SU-DHL-6 (cell line): Measurements from ENCODE around the gene SDF2L1.

Experiments
- H2AFZ ChIP-seq: fragments of 200-600 bp; sonication (generic); 2 replicates; pipeline ENCODE4 v1.6.1; 2014; ENCODE audit warnings: low read depth, mild to moderate bottlenecking, moderate library complexity, mixed read lengths, antibody characterized with exemption, low read length; ENCODE audit not compliant: severe bottlenecking
- H3F3A ChIP-seq: fragments of 200-600 bp; shearing (Covaris generic); 2 replicates; pipeline ENCODE4 v1.6.0; 2016; ENCODE audit warnings: antibody characterized with exemption, mild to moderate bottlenecking; ENCODE audit not compliant: insufficient read depth
- H3K27ac ChIP-seq: fragments of 200-600 bp; sonication (generic); 2 replicates; pipeline ENCODE4 v1.5.1; 2016; ENCODE audit warnings: low read depth, mild to moderate bottlenecking, low read length, moderate library complexity, mixed read lengths
- H3K27me3 ChIP-seq: fragments of 200-600 bp; sonication (generic), shearing (Covaris generic); 2 replicates; pipeline ENCODE4 v1.6.0; 2014; ENCODE audit warnings: mild to moderate bottlenecking, low read length
- H3K36me3 ChIP-seq: fragments of 200-600 bp; sonication (generic); 2 replicates; pipeline ENCODE4 v1.6.1; 2014; ENCODE audit warnings: mild to moderate bottlenecking, low read length, mixed read lengths
- H3K4me2 ChIP-seq: fragments of 300-600, 200-600 bp; shearing (Covaris generic), sonication (generic); 2 replicates; pipeline ENCODE4 v1.6.0; 2014; ENCODE audit warnings: low read length, low read depth, mild to moderate bottlenecking; ENCODE audit not compliant: poor library complexity, severe bottlenecking
- H3K4me3 ChIP-seq: fragments of 200-600 bp; sonication (generic); 2 replicates; pipeline ENCODE4 v1.5.1; 2014; ENCODE audit warnings: antibody characterized with exemption, low read length, mild to moderate bottlenecking, mixed read lengths; ENCODE audit not compliant: insufficient read depth, poor library complexity, severe bottlenecking
- H3K79me2 ChIP-seq: fragments of 200-600 bp; sonication (generic); 2 replicates; pipeline ENCODE4 v1.6.1; 2014; ENCODE audit warnings: mild to moderate bottlenecking, low read length, moderate library complexity; ENCODE audit not compliant: insufficient read depth
- H3K9ac ChIP-seq: fragments of 200-600 bp; sonication (generic); 2 replicates; pipeline ENCODE4 v1.7.0; 2014; ENCODE audit warnings: mild to moderate bottlenecking, low read length
- H3K9me2 ChIP-seq: fragments of 200-600 bp; sonication (generic); replicated peaks from 2 replicates; pipeline ENCODE4 v1.6.1; 2014; ENCODE audit warnings: low read length; ENCODE audit not compliant: insufficient read depth
- H3K9me3 ChIP-seq: fragments of 200-600 bp; sonication (generic); 2 replicates; pipeline ENCODE4 v1.6.1; 2014; ENCODE audit warnings: low read length, mixed read lengths; ENCODE audit not compliant: insufficient read depth
- H4K20me1 ChIP-seq: fragments of 200-600 bp; sonication (generic); 2 replicates; pipeline ENCODE4 v1.6.1; 2014; ENCODE audit warnings: low read depth, mild to moderate bottlenecking, antibody characterized with exemption, low read length, moderate library complexity, mixed read lengths
- EZH2phosphoT487 ChIP-seq: fragments of 200-600 bp; sonication (generic), shearing (Covaris generic); conservative IDR thresholded peaks from 2 replicates; pipeline ENCODE4 v1.6.1; 2018; ENCODE audit warnings: mild to moderate bottlenecking, antibody characterized with exemption, low read length, moderate library complexity, mixed read lengths
- TF ChIP-seq, protein P1 (sequence below): fragments of 200-600 bp; sonication (generic); IDR thresholded peaks from one replicate; pipeline ENCODE4 v1.5.1; 2017; ENCODE audit warnings: antibody characterized with exemption, mild to moderate bottlenecking, low read length, moderate library complexity; ENCODE audit not compliant: insufficient read depth, poor library complexity, severe bottlenecking

Gene SDF2L1

DNA sequence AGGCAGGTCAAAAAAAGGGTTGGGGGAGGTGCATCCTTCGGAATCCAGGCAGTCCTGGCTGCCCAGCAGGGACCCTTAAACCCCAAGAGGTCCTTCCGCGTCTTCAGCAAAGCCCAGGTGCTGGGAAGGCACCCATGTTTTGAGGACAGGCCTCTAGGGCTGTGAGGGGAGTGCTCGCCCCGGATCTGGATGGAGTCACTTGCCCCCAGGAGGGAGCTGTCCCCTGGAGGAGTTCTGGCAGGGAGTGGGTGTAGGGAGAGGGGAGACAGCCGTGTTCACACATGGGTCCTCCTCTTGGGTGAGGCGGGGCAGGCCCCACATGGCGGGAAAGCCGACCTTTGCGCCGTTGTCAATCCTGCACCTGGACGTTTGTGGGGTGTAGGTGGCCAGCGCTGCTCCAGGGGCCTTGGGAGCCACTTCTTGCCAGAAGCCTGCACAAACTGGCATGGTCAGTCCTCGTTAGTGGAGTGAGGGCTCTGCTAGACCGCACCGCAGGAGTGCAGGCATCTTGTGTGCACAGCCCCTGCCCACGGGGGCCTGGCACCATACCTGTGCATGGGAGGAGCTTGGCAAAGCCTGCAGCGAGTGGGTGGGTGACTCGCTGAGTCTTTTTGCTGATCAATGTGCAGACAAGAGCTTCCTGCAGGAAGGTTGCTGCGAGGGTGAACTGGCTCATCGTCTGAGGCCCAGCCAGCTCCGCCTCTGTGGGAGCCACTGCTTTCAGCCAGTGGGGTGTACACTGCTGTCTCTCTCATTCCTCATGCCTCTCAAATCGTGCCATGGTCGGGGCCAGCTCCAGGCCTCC lies 39.7 kb downstream of the SDF2L1 start:
- Histone ChIP-seq H3K4me2 (no peak overlapping the region), H3K27me3 (no peaks in the 10 kb centered on the region), H3F3A (no peaks in the 10 kb centered on the region), H3K4me3 (no peak overlapping the region), H3K9ac (no peak overlapping the region), H3K27ac (no peak overlapping the region), H3K9me3 (no peaks in the 10 kb centered on the region), H3K79me2 (no peaks in the 10 kb centered on the region), H2AFZ (no peak overlapping the region), H3K9me2 (no peaks in the 10 kb centered on the region), H4K20me1 (no peaks in the 10 kb centered on the region), H3K36me3 (no peaks in the 10 kb centered on the region)
- TF ChIP-seq, protein P1, sequence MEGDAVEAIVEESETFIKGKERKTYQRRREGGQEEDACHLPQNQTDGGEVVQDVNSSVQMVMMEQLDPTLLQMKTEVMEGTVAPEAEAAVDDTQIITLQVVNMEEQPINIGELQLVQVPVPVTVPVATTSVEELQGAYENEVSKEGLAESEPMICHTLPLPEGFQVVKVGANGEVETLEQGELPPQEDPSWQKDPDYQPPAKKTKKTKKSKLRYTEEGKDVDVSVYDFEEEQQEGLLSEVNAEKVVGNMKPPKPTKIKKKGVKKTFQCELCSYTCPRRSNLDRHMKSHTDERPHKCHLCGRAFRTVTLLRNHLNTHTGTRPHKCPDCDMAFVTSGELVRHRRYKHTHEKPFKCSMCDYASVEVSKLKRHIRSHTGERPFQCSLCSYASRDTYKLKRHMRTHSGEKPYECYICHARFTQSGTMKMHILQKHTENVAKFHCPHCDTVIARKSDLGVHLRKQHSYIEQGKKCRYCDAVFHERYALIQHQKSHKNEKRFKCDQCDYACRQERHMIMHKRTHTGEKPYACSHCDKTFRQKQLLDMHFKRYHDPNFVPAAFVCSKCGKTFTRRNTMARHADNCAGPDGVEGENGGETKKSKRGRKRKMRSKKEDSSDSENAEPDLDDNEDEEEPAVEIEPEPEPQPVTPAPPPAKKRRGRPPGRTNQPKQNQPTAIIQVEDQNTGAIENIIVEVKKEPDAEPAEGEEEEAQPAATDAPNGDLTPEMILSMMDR = no peak
- TF ChIP-seq EZH2phosphoT487 = no peak

DNA sequence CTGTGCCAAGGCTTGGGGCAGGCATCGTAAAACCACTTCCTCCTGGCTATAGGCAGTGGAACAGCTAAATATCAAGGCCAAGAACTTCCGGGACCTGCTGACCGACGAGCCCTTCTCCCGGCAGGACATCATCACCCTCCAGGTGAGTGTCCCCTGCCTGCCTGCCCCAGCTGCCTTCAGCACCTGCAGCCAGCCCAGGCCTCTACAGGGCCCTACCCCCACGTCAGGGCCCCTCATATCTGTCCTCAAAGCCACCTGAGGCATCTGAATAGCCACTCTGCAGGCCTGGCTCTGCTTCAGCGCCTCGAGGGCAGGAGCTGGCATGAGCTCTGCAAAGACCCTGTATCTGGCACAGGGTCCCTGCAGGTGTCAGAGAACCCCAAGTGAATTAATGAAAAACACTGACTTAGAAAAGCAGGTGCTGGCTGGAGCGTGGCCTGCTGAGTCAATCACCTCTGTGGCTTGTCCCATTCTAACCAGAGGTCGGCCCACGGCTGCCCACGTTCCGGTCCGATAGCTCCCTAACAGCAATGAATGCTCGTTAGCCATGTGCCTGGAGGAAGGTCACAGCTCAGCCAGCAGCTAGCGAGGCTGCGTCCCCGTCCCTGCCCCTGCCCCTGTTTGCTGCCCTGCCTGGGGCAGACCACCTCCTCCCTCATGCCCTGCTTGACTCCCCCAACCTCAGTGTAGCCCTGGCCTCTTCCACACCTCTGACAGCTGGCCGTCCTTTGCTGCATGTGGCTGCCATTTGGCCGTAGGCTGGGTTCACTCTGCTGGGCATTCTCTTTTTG lies 40.5 kb downstream of the SDF2L1 start:
- H2AFZ ChIP-seq = no peak overlapping the region
- no peaks in the 10 kb centered on the region for H3K9me2 ChIP-seq
- H4K20me1 ChIP-seq = no peaks in the 10 kb centered on the region
- no peak for TF ChIP-seq EZH2phosphoT487
- TF ChIP-seq, protein P1 = no peak
- no peaks in the 10 kb centered on the region for H3F3A ChIP-seq
- H3K4me2 ChIP-seq = no peak overlapping the region
- H3K4me3 ChIP-seq = no peak overlapping the region
- H3K36me3 ChIP-seq = no peaks in the 10 kb centered on the region
- no peak overlapping the region for H3K9ac ChIP-seq
- no peak overlapping the region for H3K27ac ChIP-seq
- no peaks in the 10 kb centered on the region for H3K27me3 ChIP-seq
- H3K9me3 ChIP-seq = no peaks in the 10 kb centered on the region
- no peaks in the 10 kb centered on the region for H3K79me2 ChIP-seq

DNA sequence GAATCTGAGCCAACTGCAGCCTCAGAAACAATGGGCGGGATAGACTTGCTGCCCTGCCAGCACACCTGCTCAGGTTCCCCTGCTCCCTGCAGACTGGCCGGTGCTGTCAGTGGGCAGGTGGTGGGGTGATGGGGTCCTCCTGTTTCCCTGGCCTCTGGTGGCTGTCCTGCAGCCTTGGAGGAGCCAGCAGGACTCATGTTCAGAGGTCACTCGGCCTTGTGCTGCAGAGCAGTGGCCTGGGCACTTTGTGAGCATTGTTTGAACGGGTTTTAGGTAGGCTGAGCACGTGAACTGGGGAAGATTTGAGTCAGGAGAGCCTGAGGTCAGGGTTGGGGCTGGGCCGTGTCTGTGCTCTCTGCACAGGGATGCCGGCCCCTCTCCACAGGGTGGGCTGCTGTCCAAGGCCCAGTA lies 41.3 kb downstream of the SDF2L1 start:
- H3K9me3 ChIP-seq = no peaks in the 10 kb centered on the region
- H2AFZ ChIP-seq = no peak overlapping the region
- no peaks in the 10 kb centered on the region for H3K36me3 ChIP-seq
- no peak overlapping the region for H3K9ac ChIP-seq
- no peaks in the 10 kb centered on the region for H4K20me1 ChIP-seq
- no peak overlapping the region for H3K4me3 ChIP-seq
- no peak overlapping the region for H3K4me2 ChIP-seq
- TF ChIP-seq EZH2phosphoT487 = no peak
- TF ChIP-seq, protein P1 = no peak
- H3F3A ChIP-seq = no peaks in the 10 kb centered on the region
- H3K9me2 ChIP-seq = no peaks in the 10 kb centered on the region
- no peaks in the 10 kb centered on the region for H3K79me2 ChIP-seq
- H3K27ac ChIP-seq = no peak overlapping the region
- H3K27me3 ChIP-seq = no peaks in the 10 kb centered on the region
